Measurements from ENCODE around the gene NCAM1. TPM values are rescaled to one million over a fixed set of nuclear protein-coding genes. Genes with fewer than 3 reads are reported as not detected.
A peak's percentile ranks its signal among the peaks of the same experiment; 100 is the strongest.
"Not testable (repeated sequence)": the region's sequence is repeated elsewhere in the genome, so short reads cannot be mapped to it uniquely, and the experiment has no call there.

The NCAM1 gene
- total RNA-seq, 1 donor from 2014 or later, result 27.3 TPM

GRCh38 chr11:113295993-113296392 is 334.8 kb downstream of the NCAM1 start:
- no peak for DNase-seq (ENCODE audit: low spot score, unreplicated experiment)
- no peaks in the 10 kb centered on the region for H3K36me3 Mint-ChIP-seq (ENCODE audit: insufficient read depth)
- H3K9me3 Mint-ChIP-seq (ENCODE audit: low read depth), result no peaks in the 10 kb centered on the region
- no peak for TF ChIP-seq CTCF (IDR thresholded peaks at IDR 0.05; ENCODE audit: unreplicated experiment)
- H3K27me3 Mint-ChIP-seq, result peaks cover 25% of the 10 kb centered on the region
- no peaks in the 10 kb centered on the region for H3K4me1 Mint-ChIP-seq (ENCODE audit: low read depth)
- no peak overlapping the region for H3K27ac Mint-ChIP-seq
- no peak overlapping the region for H3K4me3 Mint-ChIP-seq (ENCODE audit: low read depth)

GRCh38 chr11:113296447-113297205 is 335.4 kb downstream of the NCAM1 start:
- Mint-ChIP-seq H3K27ac (no peak overlapping the region), H3K9me3 (ENCODE audit: low read depth) (no peaks in the 10 kb centered on the region), H3K4me1 (ENCODE audit: low read depth) (no peaks in the 10 kb centered on the region), H3K4me3 (ENCODE audit: low read depth) (no peak overlapping the region), H3K36me3 (ENCODE audit: insufficient read depth) (no peaks in the 10 kb centered on the region), H3K27me3 (peaks cover 23% of the 10 kb centered on the region)
- no peak for DNase-seq (ENCODE audit: low spot score, unreplicated experiment)
- no peak for TF ChIP-seq CTCF (IDR thresholded peaks at IDR 0.05; ENCODE audit: unreplicated experiment)

- not testable (repeated sequence) for H3K4me3 Mint-ChIP-seq (ENCODE audit: low read depth); H3K9me3 Mint-ChIP-seq (ENCODE audit: low read depth); H3K4me1 Mint-ChIP-seq (ENCODE audit: low read depth); H3K36me3 Mint-ChIP-seq (ENCODE audit: insufficient read depth); DNase-seq (ENCODE audit: low spot score, unreplicated experiment); H3K27ac Mint-ChIP-seq
- H3K27me3 Mint-ChIP-seq, result peaks cover 12% of the 10 kb centered on the region
Observed at GRCh38 chr11:113298496-113298895, 337.3 kb downstream of the NCAM1 start.

- peaks cover 27% of the 10 kb centered on the region for H3K27me3 Mint-ChIP-seq
- no peak overlapping the region for H3K4me3 Mint-ChIP-seq (ENCODE audit: low read depth)
- H3K27ac Mint-ChIP-seq, result no peak overlapping the region
- H3K9me3 Mint-ChIP-seq (ENCODE audit: low read depth), result no peaks in the 10 kb centered on the region
- H3K36me3 Mint-ChIP-seq (ENCODE audit: insufficient read depth), result no peaks in the 10 kb centered on the region
- no peaks in the 10 kb centered on the region for H3K4me1 Mint-ChIP-seq (ENCODE audit: low read depth)
- no peak for TF ChIP-seq CTCF (IDR thresholded peaks at IDR 0.05; ENCODE audit: unreplicated experiment)
- DNase-seq (ENCODE audit: low spot score, unreplicated experiment), result no peak
Observed at GRCh38 chr11:113304916-113305315, 343.7 kb downstream of the NCAM1 start.

- H3K36me3 Mint-ChIP-seq (ENCODE audit: insufficient read depth), result no peaks in the 10 kb centered on the region
- H3K27ac Mint-ChIP-seq, result no peak overlapping the region
- peak; percentile 97 for TF ChIP-seq CTCF (IDR thresholded peaks at IDR 0.05; ENCODE audit: unreplicated experiment)
- no peaks in the 10 kb centered on the region for H3K4me1 Mint-ChIP-seq (ENCODE audit: low read depth)
- DNase-seq (ENCODE audit: low spot score, unreplicated experiment), result peak; percentile 64
- no peaks in the 10 kb centered on the region for H3K9me3 Mint-ChIP-seq (ENCODE audit: low read depth)
- H3K4me3 Mint-ChIP-seq (ENCODE audit: low read depth), result no peak overlapping the region
- peaks cover 27% of the 10 kb centered on the region for H3K27me3 Mint-ChIP-seq
Observed at GRCh38 chr11:113305440-113306336, 344.5 kb downstream of the NCAM1 start.

All from progenitor cell of endocrine pancreas (in vitro differentiated cells).